ENCODE data around the gene XYLB. TPM values are rescaled to one million over a fixed set of nuclear protein-coding genes. Genes with fewer than 3 reads are reported as not detected.
"Not testable (repeated sequence)": the region's sequence is repeated elsewhere in the genome, so short reads cannot be mapped to it uniquely, and the experiment has no call there.

The XYLB gene
- total and polyA plus RNA-seq, 3 experiments from 2014 or later: 0.15 to 6.2 (median 5.7) TPM

DNA sequence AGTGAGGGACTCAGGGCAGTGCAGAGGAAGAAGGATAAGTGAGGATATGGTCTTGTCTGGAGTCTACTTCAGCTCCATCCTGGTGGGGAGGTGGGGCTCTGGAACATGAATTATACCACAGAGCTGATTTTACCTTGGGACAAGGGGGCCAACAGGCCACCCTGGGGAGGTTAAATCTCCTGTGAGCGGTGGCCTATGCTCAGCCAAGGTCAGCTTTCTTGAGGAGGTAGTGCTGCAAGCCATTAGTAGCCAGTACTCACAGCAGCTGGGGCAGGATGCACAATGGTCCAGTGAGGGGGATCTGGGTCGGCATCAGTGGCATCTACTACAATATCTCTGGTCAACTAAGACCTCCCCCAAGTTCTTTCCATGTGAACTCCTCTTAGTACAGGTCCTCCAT lies 49.7 kb downstream of the XYLB start:
- Mint-ChIP-seq H3K4me3 (no peak overlapping the region), H3K27ac (no peak overlapping the region), H3K4me1 (no peaks in the 10 kb centered on the region), H3K9me3 (peaks cover 0 to 1% (median 0%) of the 10 kb centered on the region in 5 donors), H3K36me3 (peaks cover 0 to 8% (median 7%) of the 10 kb centered on the region in 3 donors), H3K27me3 (no peaks in the 10 kb centered on the region)
- Histone ChIP-seq H3K27me3 (ENCODE audit: insufficient read depth, low read length, poor library complexity, severe bottlenecking) (no peaks in the 10 kb centered on the region), H3K9me3 (ENCODE audit: low read length) (no peaks in the 10 kb centered on the region), H3K4me1 (ENCODE audit: insufficient read depth, low read length) (no peaks in the 10 kb centered on the region), H3K4me3 (ENCODE audit: low read length) (no peak overlapping the region), H3K36me3 (ENCODE audit: insufficient read depth, low read length) (no peaks in the 10 kb centered on the region), H3K27ac (ENCODE audit: low read depth, low read length) (no peak overlapping the region)
- ChIA-PET POLR2A (no interaction called here), CTCF (no interaction called here)
- DNase-seq: no peak

DNA sequence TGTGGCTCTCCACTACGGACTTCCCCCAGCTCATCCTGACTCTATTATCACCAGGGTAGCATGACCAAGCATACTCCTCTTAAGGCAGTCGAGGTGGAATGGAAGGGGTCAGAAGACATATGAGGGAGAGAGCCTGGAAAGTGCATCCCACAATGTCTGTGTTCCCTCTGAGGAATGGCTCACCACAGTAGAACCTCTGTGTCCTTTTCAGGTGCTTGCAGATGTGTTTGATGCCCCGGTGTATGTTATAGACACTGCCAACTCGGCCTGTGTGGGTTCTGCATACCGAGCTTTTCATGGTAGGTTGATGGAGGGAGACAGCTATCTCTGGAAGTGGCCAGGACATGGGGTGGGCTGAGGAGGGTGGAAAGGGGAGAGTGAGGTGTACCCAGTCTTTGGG lies 50.3 kb downstream of the XYLB start:
- ChIA-PET POLR2A (no interaction called here), CTCF (no interaction called here)
- H3K27me3 ChIP-seq (ENCODE audit: insufficient read depth, low read length, poor library complexity, severe bottlenecking): no peaks in the 10 kb centered on the region
- H3K9me3 ChIP-seq (ENCODE audit: low read length): no peaks in the 10 kb centered on the region
- no peak overlapping the region for H3K4me3 ChIP-seq (ENCODE audit: low read length)
- H3K36me3 Mint-ChIP-seq: peaks cover 0 to 8% (median 7%) of the 10 kb centered on the region in 3 donors
- H3K36me3 ChIP-seq (ENCODE audit: insufficient read depth, low read length): no peaks in the 10 kb centered on the region
- no peaks in the 10 kb centered on the region for H3K4me1 ChIP-seq (ENCODE audit: insufficient read depth, low read length)
- H3K4me3 Mint-ChIP-seq: no peak overlapping the region
- DNase-seq: no peak
- no peaks in the 10 kb centered on the region for H3K27me3 Mint-ChIP-seq
- H3K27ac Mint-ChIP-seq: no peak overlapping the region
- no peaks in the 10 kb centered on the region for H3K4me1 Mint-ChIP-seq
- peaks cover 0 to 1% (median 0%) of the 10 kb centered on the region in 5 donors for H3K9me3 Mint-ChIP-seq
- no peak overlapping the region for H3K27ac ChIP-seq (ENCODE audit: low read depth, low read length)

DNA sequence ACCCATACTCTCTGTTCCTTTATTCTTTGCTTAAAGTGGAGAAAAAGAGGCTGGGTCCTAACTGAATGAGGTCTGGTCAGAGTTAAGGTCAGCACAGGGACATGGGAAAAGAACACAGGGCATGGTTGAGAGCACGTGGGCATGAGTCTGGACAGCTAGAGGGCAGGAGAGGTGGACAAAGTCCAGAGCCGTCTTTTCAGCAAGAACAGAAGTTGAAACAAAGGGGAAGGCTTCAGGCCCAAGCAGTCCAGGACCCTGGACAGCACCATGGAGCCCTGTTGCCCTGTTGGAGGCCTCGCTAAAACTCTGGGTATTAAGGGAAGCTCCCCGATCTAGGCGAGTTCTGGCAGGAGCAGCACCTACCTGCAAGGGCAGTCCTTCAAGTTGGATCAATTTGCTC lies 50.7 kb downstream of the XYLB start:
- Histone ChIP-seq H3K27ac (ENCODE audit: low read depth, low read length) (no peak overlapping the region), H3K36me3 (ENCODE audit: insufficient read depth, low read length) (no peaks in the 10 kb centered on the region), H3K27me3 (ENCODE audit: insufficient read depth, low read length, poor library complexity, severe bottlenecking) (no peaks in the 10 kb centered on the region), H3K4me1 (ENCODE audit: insufficient read depth, low read length) (no peaks in the 10 kb centered on the region), H3K9me3 (ENCODE audit: low read length) (no peaks in the 10 kb centered on the region), H3K4me3 (ENCODE audit: low read length) (no peak overlapping the region)
- CTCF ChIA-PET: no interaction called here
- no peak for DNase-seq
- POLR2A ChIA-PET: no interaction called here
- Mint-ChIP-seq H3K4me1 (no peaks in the 10 kb centered on the region), H3K9me3 (peaks cover 0 to 1% (median 0%) of the 10 kb centered on the region in 5 donors), H3K27ac (no peak overlapping the region), H3K4me3 (no peak overlapping the region), H3K36me3 (peaks cover 2 to 8% (median 7%) of the 10 kb centered on the region in 3 donors), H3K27me3 (no peaks in the 10 kb centered on the region)

DNA sequence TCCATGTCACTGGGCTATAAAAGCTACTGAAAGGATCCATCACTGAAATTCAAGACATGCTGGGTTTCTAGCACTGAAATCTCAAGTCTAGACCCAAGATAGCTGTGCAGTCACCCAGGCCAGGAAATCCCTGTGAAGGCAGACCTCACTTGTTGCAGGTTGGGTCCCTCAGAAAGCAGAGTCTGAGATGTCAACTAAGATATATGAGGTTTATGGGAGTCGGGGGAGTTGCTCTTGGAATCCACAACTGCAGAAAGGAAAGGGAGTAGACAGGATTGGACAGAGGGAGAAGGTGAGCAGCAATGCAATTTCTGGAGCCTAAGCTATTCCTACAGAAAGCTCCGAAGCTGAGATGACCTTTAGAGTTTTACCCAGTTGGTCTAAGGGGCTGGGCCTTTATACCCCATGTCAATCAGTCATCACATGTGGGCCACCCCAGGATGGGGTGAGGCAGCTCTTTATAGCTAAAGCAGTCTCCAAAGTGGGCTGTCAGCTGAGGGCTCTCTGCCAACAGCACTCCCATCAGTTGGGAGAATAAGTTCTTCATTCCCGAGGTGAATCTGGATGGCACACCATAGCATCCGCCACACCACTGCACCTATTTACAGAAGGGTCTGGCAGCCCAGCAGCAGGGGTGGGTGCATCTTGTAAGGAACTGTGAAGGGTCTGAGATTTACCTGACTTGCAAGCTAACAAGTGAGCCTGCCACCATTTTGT lies 54.8 kb downstream of the XYLB start:
- CTCF ChIA-PET: interaction anchor here (1.4 kb wide), 1 partner anchor 55 kb away, joined by 4 read pairs; the partner anchor contains the start of gene XYLB
- Mint-ChIP-seq H3K36me3 (peaks cover 2 to 8% (median 5%) of the 10 kb centered on the region in 3 donors), H3K4me1 (no peaks in the 10 kb centered on the region), H3K27me3 (no peaks in the 10 kb centered on the region), H3K27ac (no peak overlapping the region), H3K4me3 (no peak overlapping the region), H3K9me3 (peaks cover 0 to 1% (median 0%) of the 10 kb centered on the region in 5 donors)
- Histone ChIP-seq H3K4me1 (ENCODE audit: insufficient read depth, low read length) (no peaks in the 10 kb centered on the region), H3K9me3 (ENCODE audit: low read length) (no peaks in the 10 kb centered on the region), H3K36me3 (ENCODE audit: insufficient read depth, low read length) (no peaks in the 10 kb centered on the region), H3K4me3 (ENCODE audit: low read length) (no peak overlapping the region), H3K27me3 (ENCODE audit: insufficient read depth, low read length, poor library complexity, severe bottlenecking) (no peaks in the 10 kb centered on the region), H3K27ac (ENCODE audit: low read depth, low read length) (no peak overlapping the region)
- POLR2A ChIA-PET: no interaction called here
- no peak for DNase-seq

DNA sequence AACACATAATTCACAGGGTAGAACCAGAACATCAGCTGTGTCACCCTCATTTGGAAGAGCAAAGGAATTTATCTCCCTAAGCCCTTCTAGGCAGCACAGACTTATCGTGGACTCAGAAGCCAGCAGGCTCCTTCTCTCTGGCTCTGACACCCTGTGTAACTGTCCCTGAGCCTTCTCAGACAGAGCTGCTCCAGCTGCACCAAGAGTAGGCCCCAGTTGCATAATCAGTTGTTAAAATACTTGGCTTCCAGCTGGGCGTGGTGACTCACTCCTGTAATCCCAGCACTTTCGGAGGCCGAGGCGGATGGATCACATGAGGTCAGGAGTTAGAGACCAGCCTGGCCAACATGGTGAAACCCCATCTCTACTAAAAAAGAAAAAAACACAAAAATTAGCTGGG lies 57.7 kb downstream of the XYLB start:
- ChIA-PET POLR2A (no interaction called here), CTCF (interaction anchor here (0.8 kb wide), 1 partner anchor 58 kb away, joined by 3 read pairs; the partner anchor contains the start of gene XYLB)
- no peaks in the 10 kb centered on the region for H3K36me3 ChIP-seq (ENCODE audit: insufficient read depth, low read length)
- no peaks in the 10 kb centered on the region for H3K4me1 ChIP-seq (ENCODE audit: insufficient read depth, low read length)
- Mint-ChIP-seq H3K27me3 (no peaks in the 10 kb centered on the region), H3K9me3 (no peaks in the 10 kb centered on the region), H3K4me3 (no peak overlapping the region), H3K4me1 (no peaks in the 10 kb centered on the region), H3K36me3 (peaks cover 0 to 4% (median 2%) of the 10 kb centered on the region in 3 donors), H3K27ac (peak overlapping the region in 1 of 8 donors; percentile 24)
- no peak overlapping the region for H3K27ac ChIP-seq (ENCODE audit: low read depth, low read length)
- H3K9me3 ChIP-seq (ENCODE audit: low read length): no peaks in the 10 kb centered on the region
- no peak for DNase-seq
- no peaks in the 10 kb centered on the region for H3K27me3 ChIP-seq (ENCODE audit: insufficient read depth, low read length, poor library complexity, severe bottlenecking)
- H3K4me3 ChIP-seq (ENCODE audit: low read length): no peak overlapping the region

DNA sequence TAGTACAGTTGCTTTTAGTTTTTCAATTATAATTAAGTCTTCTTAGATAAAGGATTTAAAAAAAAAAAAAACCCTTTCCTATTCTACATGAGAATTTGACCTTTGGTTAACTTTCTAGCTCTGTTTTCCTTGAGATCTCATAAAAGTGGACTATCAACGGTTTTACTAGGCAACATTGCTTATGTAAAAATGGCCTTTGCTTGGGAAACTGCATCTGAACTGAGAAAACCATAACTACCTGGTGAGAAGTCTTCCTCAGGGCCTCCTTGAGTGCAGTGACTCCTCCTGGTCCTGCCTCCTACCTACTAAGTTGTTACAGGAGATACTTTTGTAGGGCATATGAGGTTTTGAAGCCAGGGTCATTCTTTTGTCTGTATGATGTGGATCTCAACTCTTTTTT lies 65.0 kb downstream of the XYLB start:
- no peak overlapping the region for H3K27ac ChIP-seq (ENCODE audit: low read depth, low read length)
- no peak overlapping the region for H3K4me3 Mint-ChIP-seq
- no peaks in the 10 kb centered on the region for H3K9me3 ChIP-seq (ENCODE audit: low read length)
- no peaks in the 10 kb centered on the region for H3K27me3 ChIP-seq (ENCODE audit: insufficient read depth, low read length, poor library complexity, severe bottlenecking)
- H3K4me3 ChIP-seq (ENCODE audit: low read length): no peak overlapping the region
- H3K4me1 ChIP-seq (ENCODE audit: insufficient read depth, low read length): no peaks in the 10 kb centered on the region
- no peaks in the 10 kb centered on the region for H3K4me1 Mint-ChIP-seq
- H3K36me3 ChIP-seq (ENCODE audit: insufficient read depth, low read length): no peaks in the 10 kb centered on the region
- DNase-seq: no peak
- POLR2A ChIA-PET: interaction anchor here (0.7 kb wide), 1 partner anchor 53 kb away, joined by 4 read pairs; no protein-coding TSS in a partner anchor
- CTCF ChIA-PET: interaction anchor here (0.7 kb wide), 1 partner anchor 205 kb away, joined by 3 read pairs; no protein-coding TSS in a partner anchor
- no peak overlapping the region for H3K27ac Mint-ChIP-seq
- peaks cover 0 to 4% (median 0%) of the 10 kb centered on the region in 5 donors for H3K9me3 Mint-ChIP-seq
- H3K27me3 Mint-ChIP-seq: no peaks in the 10 kb centered on the region
- peaks cover 0 to 4% (median 0%) of the 10 kb centered on the region in 3 donors for H3K36me3 Mint-ChIP-seq

DNA sequence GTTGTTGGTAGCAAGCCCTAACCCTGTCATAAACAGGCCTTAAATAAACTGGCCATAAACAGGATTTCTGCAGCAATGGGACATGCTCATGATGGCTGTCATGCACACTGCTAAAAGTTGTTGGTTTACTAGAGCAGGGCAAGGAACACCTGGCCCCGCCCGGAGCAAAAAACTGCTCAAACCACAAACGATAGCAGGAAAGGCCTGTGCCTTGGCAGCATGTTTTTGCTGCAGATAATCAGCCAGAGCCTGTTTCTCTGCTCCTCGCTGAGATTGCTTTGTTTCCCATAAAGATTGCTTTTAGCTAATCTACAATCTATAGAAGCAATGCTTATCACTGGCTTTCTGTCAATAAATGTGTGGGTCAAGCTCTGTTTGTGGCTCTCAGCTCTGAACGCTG lies 74.2 kb downstream of the XYLB start:
- POLR2A ChIA-PET; H3K9me3 Mint-ChIP-seq; DNase-seq; H3K27ac ChIP-seq (ENCODE audit: low read depth, low read length); H3K9me3 ChIP-seq (ENCODE audit: low read length); H3K36me3 ChIP-seq (ENCODE audit: insufficient read depth, low read length); H3K36me3 Mint-ChIP-seq; CTCF ChIA-PET; H3K27me3 ChIP-seq (ENCODE audit: insufficient read depth, low read length, poor library complexity, severe bottlenecking); H3K27me3 Mint-ChIP-seq; H3K4me3 ChIP-seq (ENCODE audit: low read length): not testable (repeated sequence)
- peaks cover 18% of the 10 kb centered on the region for H3K4me1 ChIP-seq (ENCODE audit: insufficient read depth, low read length)
- Mint-ChIP-seq H3K4me3 (peak overlapping the region in 1 of 7 donors; percentile 14), H3K4me1 (peaks cover 8 to 32% (median 27%) of the 10 kb centered on the region in 3 donors), H3K27ac (peak overlapping the region in 1 of 8 donors; percentile 35)

DNA sequence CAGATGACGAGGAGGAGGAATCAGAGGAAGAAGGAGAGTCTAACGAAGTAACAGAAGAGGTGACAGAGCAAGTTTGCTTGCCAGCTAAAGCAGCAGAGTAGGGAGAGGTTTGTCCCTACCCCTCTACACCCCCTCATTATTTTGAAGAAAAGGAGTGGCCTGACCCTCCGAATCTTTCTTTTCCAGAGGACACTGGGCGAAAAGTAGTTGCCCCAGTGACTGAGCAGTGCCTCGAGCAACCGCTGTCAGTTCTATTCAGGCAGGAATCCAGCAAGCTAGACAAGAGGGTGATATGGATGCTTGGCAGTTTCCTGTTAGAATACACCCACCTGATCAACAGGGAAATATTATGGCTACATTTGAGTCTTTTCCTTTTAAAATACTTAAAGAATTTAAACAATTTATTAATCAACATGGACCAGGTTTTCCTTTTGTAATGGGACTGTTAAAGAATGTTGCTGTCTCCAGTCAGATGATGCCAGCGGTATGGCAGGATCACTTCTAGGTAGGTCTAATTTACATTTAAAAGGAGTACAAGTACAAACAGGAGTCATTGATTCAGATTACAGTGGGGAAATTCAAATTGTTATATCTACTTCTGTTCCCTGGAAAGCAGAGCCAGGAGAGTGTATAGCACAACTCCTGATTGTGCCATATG lies 75.2 kb downstream of the XYLB start:
- ChIA-PET POLR2A (no interaction called here), CTCF (no interaction called here)
- Histone ChIP-seq H3K36me3 (ENCODE audit: insufficient read depth, low read length) (no peaks in the 10 kb centered on the region), H3K27me3 (ENCODE audit: insufficient read depth, low read length, poor library complexity, severe bottlenecking) (no peaks in the 10 kb centered on the region), H3K4me3 (ENCODE audit: low read length) (no peak overlapping the region), H3K4me1 (ENCODE audit: insufficient read depth, low read length) (peaks cover 25% of the 10 kb centered on the region), H3K9me3 (ENCODE audit: low read length) (no peaks in the 10 kb centered on the region), H3K27ac (ENCODE audit: low read depth, low read length) (no peak overlapping the region)
- H3K4me3 Mint-ChIP-seq: no peak overlapping the region
- DNase-seq: no peak
- H3K4me1 Mint-ChIP-seq: peaks cover 16 to 43% (median 38%) of the 10 kb centered on the region in 3 donors
- H3K27ac Mint-ChIP-seq: no peak overlapping the region
- no peaks in the 10 kb centered on the region for H3K36me3 Mint-ChIP-seq
- H3K27me3 Mint-ChIP-seq: peaks cover 0 to 3% of the 10 kb centered on the region in 2 donors
- H3K9me3 Mint-ChIP-seq: no peaks in the 10 kb centered on the region
